ENCODE measurements around the gene BAZ1A. TPM values are rescaled to one million over a fixed set of nuclear protein-coding genes. Genes with fewer than 3 reads are reported as not detected.

BAZ1A gene
- total and polyA plus RNA-seq, 9 of the 15 experiments (the other 6 are each of a cell fraction or from before 2014, with no cell fraction given), result 22.0 to 71.2 (median 39.1) TPM

DNA sequence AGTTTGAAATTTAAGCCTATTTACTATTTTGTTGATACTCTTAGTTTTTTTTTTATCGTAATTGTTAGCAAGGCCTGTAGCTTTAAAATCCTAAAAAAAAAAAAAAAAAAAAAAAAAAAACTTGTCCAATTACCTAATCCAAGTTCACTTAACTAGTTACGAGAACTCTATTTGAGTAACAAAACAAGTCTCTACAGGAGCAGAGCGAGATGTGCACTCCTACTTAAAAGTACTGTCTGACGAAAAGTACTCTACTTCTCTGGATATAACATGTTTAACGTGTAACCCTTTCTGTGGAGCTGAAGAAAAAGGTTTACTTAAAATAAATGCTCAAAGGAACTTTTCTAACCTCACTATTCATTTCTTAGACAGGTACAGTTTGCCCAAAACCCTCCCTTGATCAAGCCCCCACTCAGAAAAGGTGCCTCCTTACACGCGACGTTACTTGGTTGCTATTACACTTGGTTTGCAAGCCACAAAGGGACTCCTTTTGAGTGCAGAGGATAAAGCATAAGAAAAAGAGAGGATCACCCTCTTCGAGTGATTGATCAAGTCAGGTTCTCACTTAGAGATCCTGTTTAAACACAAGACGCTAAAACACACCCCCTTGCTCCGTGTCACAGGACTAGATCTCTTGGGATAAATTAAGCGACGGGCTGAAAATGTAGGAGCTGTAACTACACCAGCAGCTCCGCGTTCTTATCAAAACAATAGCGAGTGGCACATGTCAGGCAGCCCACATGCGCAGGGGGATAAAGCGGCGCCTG, 2.2 kb downstream of the BAZ1A start (continued):
- TF ChIP-seq, protein P1, sequence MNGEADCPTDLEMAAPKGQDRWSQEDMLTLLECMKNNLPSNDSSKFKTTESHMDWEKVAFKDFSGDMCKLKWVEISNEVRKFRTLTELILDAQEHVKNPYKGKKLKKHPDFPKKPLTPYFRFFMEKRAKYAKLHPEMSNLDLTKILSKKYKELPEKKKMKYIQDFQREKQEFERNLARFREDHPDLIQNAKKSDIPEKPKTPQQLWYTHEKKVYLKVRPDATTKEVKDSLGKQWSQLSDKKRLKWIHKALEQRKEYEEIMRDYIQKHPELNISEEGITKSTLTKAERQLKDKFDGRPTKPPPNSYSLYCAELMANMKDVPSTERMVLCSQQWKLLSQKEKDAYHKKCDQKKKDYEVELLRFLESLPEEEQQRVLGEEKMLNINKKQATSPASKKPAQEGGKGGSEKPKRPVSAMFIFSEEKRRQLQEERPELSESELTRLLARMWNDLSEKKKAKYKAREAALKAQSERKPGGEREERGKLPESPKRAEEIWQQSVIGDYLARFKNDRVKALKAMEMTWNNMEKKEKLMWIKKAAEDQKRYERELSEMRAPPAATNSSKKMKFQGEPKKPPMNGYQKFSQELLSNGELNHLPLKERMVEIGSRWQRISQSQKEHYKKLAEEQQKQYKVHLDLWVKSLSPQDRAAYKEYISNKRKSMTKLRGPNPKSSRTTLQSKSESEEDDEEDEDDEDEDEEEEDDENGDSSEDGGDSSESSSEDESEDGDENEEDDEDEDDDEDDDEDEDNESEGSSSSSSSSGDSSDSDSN (IDR thresholded peaks at IDR 0.05; ENCODE audit: borderline replicate concordance in 1 of 2, low read depth in 2 of 2, low read length in 2 of 2), result no peak; a peak in 1 of 4 replicates
- peak in 1 of 2 experiments; percentile 72; a peak in 2 of 4 replicates for TF ChIP-seq HDAC1 (IDR thresholded peaks at IDR 0.05)
- no peak; a peak in 1 of 4 replicates for TF ChIP-seq TRIM24 (IDR thresholded peaks at IDR 0.05)
- no peak for TF ChIP-seq KHSRP (IDR thresholded peaks at IDR 0.05)
- TF ChIP-seq TAF7 (tag; IDR thresholded peaks at IDR 0.05), result no peak
- TF ChIP-seq NR1H2 (CRISPR knock-in tag; IDR thresholded peaks at IDR 0.05), result no peak
- peak; percentile 78 for TF ChIP-seq TCF3 (CRISPR knock-in tag; IDR thresholded peaks at IDR 0.05)
- TF ChIP-seq KLF13 (tag; IDR thresholded peaks at IDR 0.05; ENCODE audit: borderline replicate concordance, low read depth), result no peak
- no peak for TF ChIP-seq KDM5B (IDR thresholded peaks at IDR 0.05; ENCODE audit: insufficient replicate concordance, low read depth, low read length)
- TF ChIP-seq PKNOX1 (IDR thresholded peaks at IDR 0.05), result peak; percentile 42
- no peak for TF ChIP-seq SIN3B (IDR thresholded peaks at IDR 0.05; ENCODE audit: low read depth)
- TF ChIP-seq ZNF586 (CRISPR knock-in tag; conservative IDR thresholded peaks at IDR 0.05), result no peak
- TF ChIP-seq STAT5A (IDR thresholded peaks at IDR 0.05; ENCODE audit: borderline replicate concordance, low read length), result 0 out of 2 replicates have a peak, but pooled peaks have one; percentile 30
- TF ChIP-seq BMI1 (IDR thresholded peaks at IDR 0.05; ENCODE audit: low read length), result no peak
- TF ChIP-seq YY1 (IDR thresholded peaks at IDR 0.05; ENCODE audit: borderline replicate concordance in 1 of 3, control insufficient read depth in 1 of 3, extremely low read depth in 1 of 3, insufficient read depth in 3 of 3, insufficient read length in 1 of 3, insufficient replicate concordance in 2 of 3, low read depth in 1 of 3, low read length in 2 of 3), result no peak
- no peak for TF ChIP-seq RBM15 (IDR thresholded peaks at IDR 0.05; ENCODE audit: insufficient read depth, low read length)
- no peak for TF ChIP-seq FOS (IDR thresholded peaks at IDR 0.05; ENCODE audit: extremely low read depth, insufficient read length)
- no peak for TF ChIP-seq ARHGAP35 (IDR thresholded peaks at IDR 0.05; ENCODE audit: partially characterized antibody)
- TF ChIP-seq MTA2 (IDR thresholded peaks at IDR 0.05; ENCODE audit: low read depth), result no peak
- no peak for TF ChIP-seq SNRNP70 (optimal IDR thresholded peaks at IDR 0.05; ENCODE audit: low read depth, low read length)
- no peak for TF ChIP-seq TOE1 (IDR thresholded peaks at IDR 0.05; ENCODE audit: borderline replicate concordance)
- no peak for TF ChIP-seq TOE1 (CRISPR knock-in tag; IDR thresholded peaks at IDR 0.05; ENCODE audit: borderline replicate concordance, low read depth)
- TF ChIP-seq SAP30 (IDR thresholded peaks at IDR 0.05; ENCODE audit: borderline replicate concordance, insufficient read depth, low read depth, low read length, poor library complexity, severe bottlenecking), result peak; percentile 46
- no peak for TF ChIP-seq ZNF239 (CRISPR knock-in tag; IDR thresholded peaks at IDR 0.05)
- peak; percentile 78 for TF ChIP-seq HMBOX1 (IDR thresholded peaks at IDR 0.05)
